MG63 (cell line): ENCODE results near the gene TNFRSF1A. TPM values are rescaled to one million over a fixed set of nuclear protein-coding genes. Genes with fewer than 3 reads are reported as not detected.

Experiments used
- DNase-seq: peaks from one replicate; pipeline ENCODE4 v3.0.0-alpha.2; 2020
- H3K27me3 ChIP-seq: fragments of 250-450 bp; sonication (Bioruptor Pico); 2 replicates; pipeline ENCODE4 v1.5.1; 2020; ENCODE audit warnings: mild to moderate bottlenecking, moderate library complexity
- H3K36me3 ChIP-seq: fragments of 250-450 bp; sonication (Bioruptor Pico); 2 replicates; pipeline ENCODE4 v1.5.1; 2020; ENCODE audit warnings: mild to moderate bottlenecking, moderate library complexity
- H3K4me3 ChIP-seq: fragments of 250-450 bp; sonication (Bioruptor Pico); 2 replicates; pipeline ENCODE4 v1.5.1; 2020; ENCODE audit warnings: mild to moderate bottlenecking, moderate library complexity
- H3K9me3 ChIP-seq: fragments of 250-450 bp; sonication (Bioruptor Pico); 2 replicates; pipeline ENCODE4 v1.5.1; 2020; ENCODE audit warnings: mild to moderate bottlenecking, moderate library complexity
- total RNA-seq: library from RNA; depleted of rRNA; stranded (reverse); fragments of >200 nt; shearing (Covaris generic); gene quantifications from 2 replicates; pipeline ENCODE4 v1.2.3, GENCODE V29; 2014; ENCODE audit warnings: low replicate concordance

The TNFRSF1A gene
- total RNA-seq, 1 experiment from 2014 or later: 181 TPM

GRCh38 chr12:6324936-6325750, 16.7 kb downstream of the TNFRSF1A start:
- H3K36me3 ChIP-seq: peaks cover 54% of the 10 kb centered on the region
- DNase-seq: no peak
- no peak overlapping the region for H3K4me3 ChIP-seq
- H3K9me3 ChIP-seq: no peaks in the 10 kb centered on the region
- H3K27me3 ChIP-seq: no peaks in the 10 kb centered on the region

- H3K4me3 ChIP-seq: no peak overlapping the region
Measured at GRCh38 chr12:6323995-6324711, 17.7 kb downstream of the TNFRSF1A start.

GRCh38 chr12:6323340-6323994, 18.4 kb downstream of the TNFRSF1A start:
- Histone ChIP-seq H3K4me3 (no peak overlapping the region), H3K9me3 (no peaks in the 10 kb centered on the region), H3K27me3 (no peaks in the 10 kb centered on the region), H3K36me3 (peaks cover 42% of the 10 kb centered on the region)
- peak; percentile 75 for DNase-seq

More at GRCh38 chr12:6323995-6324711, 17.7 kb downstream of the TNFRSF1A start:
- Histone ChIP-seq H3K36me3 (peaks cover 48% of the 10 kb centered on the region), H3K9me3 (no peaks in the 10 kb centered on the region), H3K27me3 (no peaks in the 10 kb centered on the region)
- DNase-seq: no peak

GRCh38 chr12:6322969-6323339, 18.9 kb downstream of the TNFRSF1A start:
- Histone ChIP-seq H3K27me3 (no peaks in the 10 kb centered on the region), H3K36me3 (peaks cover 37% of the 10 kb centered on the region), H3K4me3 (no peak overlapping the region), H3K9me3 (no peaks in the 10 kb centered on the region)
- DNase-seq: no peak

- H3K4me3 ChIP-seq: no peak overlapping the region
- H3K27me3 ChIP-seq: no peaks in the 10 kb centered on the region
- peaks cover 31% of the 10 kb centered on the region for H3K36me3 ChIP-seq
- H3K9me3 ChIP-seq: no peaks in the 10 kb centered on the region
- DNase-seq: no peak
Measured at GRCh38 chr12:6322352-6322751, 19.5 kb downstream of the TNFRSF1A start.

- no peak overlapping the region for H3K4me3 ChIP-seq
- no peak for DNase-seq
- H3K9me3 ChIP-seq: no peaks in the 10 kb centered on the region
- no peaks in the 10 kb centered on the region for H3K27me3 ChIP-seq
- peaks cover 28% of the 10 kb centered on the region for H3K36me3 ChIP-seq
Measured at GRCh38 chr12:6321905-6322304, 20.0 kb downstream of the TNFRSF1A start.

DNA sequence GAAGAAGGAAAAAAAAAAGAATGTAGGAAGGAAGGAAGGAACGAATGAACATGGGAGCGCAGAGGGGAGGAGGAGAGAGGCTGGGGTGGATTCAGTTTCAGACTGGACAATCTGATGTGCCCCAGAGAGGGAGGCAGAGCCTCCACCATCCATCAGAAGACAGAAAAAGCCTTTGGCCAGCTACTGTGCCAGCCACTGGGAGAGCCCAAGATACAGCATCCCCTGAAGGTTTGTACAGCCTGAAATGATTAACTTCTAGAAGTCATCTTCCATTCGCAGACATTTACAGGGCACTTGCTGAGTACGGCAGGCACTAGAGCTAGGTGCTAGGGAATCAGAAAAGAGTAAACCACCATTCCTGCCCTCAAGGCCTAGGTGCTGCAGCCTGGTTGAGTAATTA, 22.4 kb downstream of the TNFRSF1A start:
- Histone ChIP-seq H3K36me3 (peaks cover 10% of the 10 kb centered on the region), H3K9me3 (no peaks in the 10 kb centered on the region), H3K4me3 (no peak overlapping the region), H3K27me3 (no peaks in the 10 kb centered on the region)
- no peak for DNase-seq

DNA sequence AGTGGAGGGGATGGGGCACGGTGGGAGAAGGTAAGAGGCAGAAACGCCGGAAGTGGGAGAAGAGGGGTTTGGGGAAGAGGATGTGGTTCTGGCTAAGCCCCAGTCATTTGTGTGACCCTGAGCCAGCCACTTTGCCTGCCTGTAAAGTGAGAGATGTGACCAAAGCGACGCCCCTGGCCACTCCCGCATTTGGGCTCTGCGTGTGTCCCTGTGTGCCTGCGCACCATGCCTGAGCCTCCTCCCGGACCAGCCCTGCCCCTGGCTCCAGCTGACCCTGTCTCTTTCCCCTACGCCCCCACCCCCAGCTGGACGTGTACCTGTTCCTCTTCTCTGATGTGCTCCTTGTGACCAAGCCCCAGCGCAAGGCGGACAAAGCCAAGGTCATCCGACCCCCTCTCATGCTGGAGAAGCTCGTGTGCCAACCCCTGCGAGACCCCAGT, 23.4 kb downstream of the TNFRSF1A start:
- H3K27me3 ChIP-seq: no peaks in the 10 kb centered on the region
- H3K9me3 ChIP-seq: no peaks in the 10 kb centered on the region
- no peak for DNase-seq
- H3K36me3 ChIP-seq: peaks cover 10% of the 10 kb centered on the region
- H3K4me3 ChIP-seq: no peak overlapping the region

DNA sequence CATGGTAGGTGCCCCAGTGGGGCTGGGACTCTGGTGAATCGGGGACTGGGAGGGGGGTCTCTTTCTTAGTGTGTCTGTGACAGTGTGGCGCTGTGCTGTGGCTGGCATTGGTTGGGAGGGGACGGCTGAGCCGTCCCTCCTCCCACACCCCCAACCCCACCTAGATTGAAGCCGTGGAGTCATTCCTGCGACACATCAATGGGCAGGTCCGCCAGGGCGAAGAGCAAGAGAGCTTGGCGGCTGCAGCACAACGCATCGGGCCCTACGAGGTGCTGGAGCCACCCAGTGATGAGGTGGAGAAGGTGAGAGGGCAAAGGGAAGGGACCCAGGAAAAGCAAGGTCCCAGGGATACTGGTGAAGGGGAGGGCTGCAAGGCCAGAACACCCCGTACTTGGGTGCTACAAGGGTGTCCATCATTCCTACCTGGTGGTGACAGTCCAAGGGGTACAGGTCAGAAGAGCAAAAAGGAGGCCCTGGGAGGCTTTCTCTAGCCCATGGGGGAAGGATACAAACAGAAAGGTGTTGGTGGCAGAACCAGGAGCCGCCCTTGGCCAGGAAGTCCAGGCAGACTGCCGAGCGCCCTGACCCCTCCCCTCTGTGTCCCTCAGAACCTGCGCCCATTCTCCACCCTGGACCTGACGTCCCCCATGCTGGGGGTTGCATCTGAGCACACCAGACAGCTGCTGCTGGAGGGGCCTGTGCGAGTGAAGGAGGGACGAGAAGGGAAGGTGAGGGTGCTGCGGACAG, 24.0 kb downstream of the TNFRSF1A start:
- no peaks in the 10 kb centered on the region for H3K27me3 ChIP-seq
- H3K36me3 ChIP-seq: peaks cover 10% of the 10 kb centered on the region
- no peak overlapping the region for H3K4me3 ChIP-seq
- no peak for DNase-seq
- H3K9me3 ChIP-seq: no peaks in the 10 kb centered on the region

DNA sequence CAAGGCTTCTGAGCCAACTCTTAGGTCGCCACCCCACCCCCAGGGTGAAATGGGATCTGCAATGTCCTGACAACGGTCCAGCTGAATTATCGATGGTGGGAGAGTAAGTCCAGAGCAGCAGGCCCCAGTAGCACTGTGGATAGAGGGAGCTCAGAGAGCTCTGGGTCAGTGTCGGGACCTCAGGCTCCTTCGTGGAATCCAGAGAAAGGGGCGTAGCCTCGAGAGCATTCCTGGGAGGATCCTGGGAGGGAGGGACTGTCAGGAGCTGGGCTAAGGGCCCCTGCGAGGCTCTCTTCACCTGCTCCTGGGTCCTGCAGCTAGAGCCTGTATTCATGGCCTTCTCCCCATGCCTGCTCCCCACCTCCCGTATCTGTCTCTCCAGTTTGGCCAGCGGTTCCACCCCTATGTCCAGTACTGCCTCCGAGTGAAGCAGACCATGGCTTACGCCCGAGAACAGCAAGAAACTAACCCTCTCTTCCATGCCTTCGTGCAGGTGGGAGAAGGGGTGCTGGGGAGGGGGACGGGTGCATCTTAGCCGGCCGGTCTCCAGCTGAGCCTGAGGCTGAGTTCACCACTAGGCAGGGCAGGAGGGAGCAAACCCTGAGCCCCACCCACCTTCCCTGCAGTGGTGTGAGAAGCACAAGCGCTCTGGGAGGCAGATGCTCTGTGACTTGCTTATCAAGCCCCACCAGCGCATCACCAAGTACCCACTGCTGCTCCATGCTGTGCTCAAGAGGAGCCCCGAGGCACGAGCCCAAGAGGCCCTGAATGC, 24.8 kb downstream of the TNFRSF1A start:
- DNase-seq: no peak
- peaks cover 6% of the 10 kb centered on the region for H3K36me3 ChIP-seq
- H3K27me3 ChIP-seq: no peaks in the 10 kb centered on the region
- no peaks in the 10 kb centered on the region for H3K9me3 ChIP-seq
- no peak overlapping the region for H3K4me3 ChIP-seq

GRCh38 chr12:6315704-6316597, 25.9 kb downstream of the TNFRSF1A start:
- Histone ChIP-seq H3K36me3 (no peaks in the 10 kb centered on the region), H3K4me3 (no peak overlapping the region), H3K27me3 (no peaks in the 10 kb centered on the region), H3K9me3 (no peaks in the 10 kb centered on the region)
- DNase-seq: no peak

DNA sequence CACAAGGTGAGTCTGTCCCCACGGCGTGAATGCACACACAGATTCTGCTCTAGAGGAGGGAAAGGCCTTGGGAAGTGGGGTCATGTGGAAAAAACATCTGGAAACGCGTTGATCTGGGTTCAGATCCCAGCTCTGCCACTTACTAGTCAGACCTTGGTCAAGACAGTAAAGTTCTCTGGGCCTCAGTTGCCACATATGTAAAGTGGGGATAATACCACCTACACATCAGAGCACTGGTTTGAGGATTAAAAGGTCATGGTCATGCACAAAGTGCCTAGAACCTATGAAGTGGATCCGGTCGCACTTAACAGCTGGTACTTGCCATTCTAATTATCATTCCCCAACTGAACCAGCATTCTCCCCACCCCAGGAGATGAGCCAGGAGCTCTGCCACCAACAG, 26.7 kb downstream of the TNFRSF1A start:
- Histone ChIP-seq H3K27me3 (no peaks in the 10 kb centered on the region), H3K9me3 (no peaks in the 10 kb centered on the region), H3K36me3 (no peaks in the 10 kb centered on the region), H3K4me3 (no peak overlapping the region)
- no peak for DNase-seq

DNA sequence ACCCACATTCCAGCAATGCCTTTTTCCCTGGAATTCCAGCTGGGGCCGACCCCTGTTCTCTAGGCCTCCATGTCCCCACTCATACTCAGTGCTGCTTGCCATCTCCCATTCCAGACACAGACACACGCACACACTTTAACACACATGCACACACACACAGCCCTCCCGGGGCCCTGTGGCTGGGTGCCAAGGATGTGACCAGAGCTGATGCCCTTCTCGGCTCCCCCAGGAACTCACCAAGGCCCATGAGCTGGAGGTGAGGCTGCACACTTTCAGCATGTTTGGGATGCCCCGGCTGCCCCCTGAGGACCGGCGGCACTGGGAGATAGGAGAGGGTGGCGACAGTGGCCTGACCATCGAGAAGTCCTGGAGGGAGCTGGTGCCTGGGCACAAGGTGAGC, 27.1 kb downstream of the TNFRSF1A start:
- Histone ChIP-seq H3K27me3 (no peaks in the 10 kb centered on the region), H3K9me3 (no peaks in the 10 kb centered on the region), H3K36me3 (no peaks in the 10 kb centered on the region), H3K4me3 (no peak overlapping the region)
- DNase-seq: no peak

- Histone ChIP-seq H3K36me3 (no peaks in the 10 kb centered on the region), H3K27me3 (no peaks in the 10 kb centered on the region), H3K4me3 (no peak overlapping the region), H3K9me3 (no peaks in the 10 kb centered on the region)
- no peak for DNase-seq
Measured at GRCh38 chr12:6313326-6313940, 28.4 kb downstream of the TNFRSF1A start.
